ENCODE measurements around the gene CCS. TPM values are rescaled to one million over a fixed set of nuclear protein-coding genes. Genes with fewer than 3 reads are reported as not detected.

CCS gene
- total RNA-seq, 1 experiment from 2014 or later, result 28.5 TPM

Other genes with a start within 250 kb of the CCS start
- gene BRMS1, start 248.1 kb upstream of the CCS start, total RNA-seq (2014; rRNA removed; shearing (Covaris generic)), result 91.7 and 92.6 TPM in 2 replicates
- gene B4GAT1, start 245.6 kb upstream of the CCS start, total RNA-seq (2014; rRNA removed; shearing (Covaris generic)), result 49.3 and 50.5 TPM in 2 replicates
- gene SLC29A2, start 221.4 kb upstream of the CCS start, total RNA-seq (2014; rRNA removed; shearing (Covaris generic)), result 0.39 and 1.4 TPM in 2 replicates
- gene NPAS4, start 172.2 kb upstream of the CCS start, total RNA-seq (2014; rRNA removed; shearing (Covaris generic)), result not detected in 2 replicates
- 67.6 and 74.4 TPM in 2 replicates for gene MRPL11, start 154.3 kb upstream of the CCS start, total RNA-seq (2014; rRNA removed; shearing (Covaris generic))
- gene PELI3, start 126.3 kb upstream of the CCS start, total RNA-seq (2014; rRNA removed; shearing (Covaris generic)), result 6.6 TPM in 2 replicates
- 36.8 and 46.4 TPM in 2 replicates for gene DPP3, start 112.8 kb upstream of the CCS start, total RNA-seq (2014; rRNA removed; shearing (Covaris generic))
- 17.5 and 29.6 TPM in 2 replicates for gene BBS1, start 82.5 kb upstream of the CCS start, total RNA-seq (2014; rRNA removed; shearing (Covaris generic))
- 7.2 and 10.9 TPM in 2 replicates for gene ZDHHC24, start 47.1 kb upstream of the CCS start, total RNA-seq (2014; rRNA removed; shearing (Covaris generic))
- under 0.01 TPM in 1 of 2 replicates, not detected in the other for gene ACTN3, start 46.3 kb upstream of the CCS start, total RNA-seq (2014; rRNA removed; shearing (Covaris generic))
- 26.3 and 27.5 TPM in 2 replicates for gene CTSF, start 24.6 kb upstream of the CCS start, total RNA-seq (2014; rRNA removed; shearing (Covaris generic))
- 0.10 and 0.84 TPM in 2 replicates for gene CCDC87, start 122 bp upstream of the CCS start, total RNA-seq (2014; rRNA removed; shearing (Covaris generic))
- gene RBM14, start 23.4 kb downstream of the CCS start, total RNA-seq (2014; rRNA removed; shearing (Covaris generic)), result 32.8 and 34.1 TPM in 2 replicates
- 126 and 138 TPM in 2 replicates for gene RBM4, start 45.5 kb downstream of the CCS start, total RNA-seq (2014; rRNA removed; shearing (Covaris generic))
- gene RBM4B, start 84.7 kb downstream of the CCS start, total RNA-seq (2014; rRNA removed; shearing (Covaris generic)), result 20.7 and 25.4 TPM in 2 replicates
- under 0.01 and 0.68 TPM in 2 replicates for gene SPTBN2, start 136.0 kb downstream of the CCS start, total RNA-seq (2014; rRNA removed; shearing (Covaris generic))